GM19193 (cell line): ENCODE measurements around the gene CT45A8.
"Not testable (repeated sequence)": the region's sequence is repeated elsewhere in the genome, so short reads cannot be mapped to it uniquely, and the experiment has no call there.

ENCODE experiments used
- POLR2A ChIP-seq: IDR thresholded peaks from 4 replicates; pipeline ENCODE4 v1.6.1; 2011; ENCODE audit not compliant: insufficient read depth, insufficient read length; ENCODE audit errors: extremely low read depth

CT45A8 gene, protein sequence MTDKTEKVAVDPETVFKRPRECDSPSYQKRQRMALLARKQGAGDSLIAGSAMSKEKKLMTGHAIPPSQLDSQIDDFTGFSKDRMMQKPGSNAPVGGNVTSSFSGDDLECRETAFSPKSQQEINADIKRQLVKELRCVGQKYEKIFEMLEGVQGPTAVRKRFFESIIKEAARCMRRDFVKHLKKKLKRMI

DNA sequence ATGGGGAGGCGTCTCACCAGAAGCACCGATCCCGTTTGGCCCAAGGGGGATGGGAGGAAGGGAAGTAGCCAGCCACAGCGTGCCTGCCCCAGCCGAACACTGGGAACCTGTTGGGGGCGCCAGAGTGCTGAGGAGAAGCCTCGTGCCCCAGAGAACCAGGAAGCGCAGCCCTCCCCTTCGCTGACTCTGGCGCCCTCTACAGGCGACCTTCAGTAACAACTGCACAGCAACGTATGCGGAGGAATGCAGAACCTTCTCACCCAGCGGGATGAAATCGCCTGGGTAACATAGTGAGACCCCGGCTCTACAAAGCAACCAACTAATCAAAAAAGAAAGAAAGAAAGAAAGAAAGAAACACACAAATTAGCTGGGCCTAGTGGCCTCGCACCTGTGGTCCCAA, at the start of gene CT45A8:
Gene CT45A8 (minus strand): TSS at position 101 of the 400 bp plus-strand sequence. CDS start 3,755 bp downstream, outside the sequence.
- TF ChIP-seq POLR2A = not testable (repeated sequence)

DNA sequence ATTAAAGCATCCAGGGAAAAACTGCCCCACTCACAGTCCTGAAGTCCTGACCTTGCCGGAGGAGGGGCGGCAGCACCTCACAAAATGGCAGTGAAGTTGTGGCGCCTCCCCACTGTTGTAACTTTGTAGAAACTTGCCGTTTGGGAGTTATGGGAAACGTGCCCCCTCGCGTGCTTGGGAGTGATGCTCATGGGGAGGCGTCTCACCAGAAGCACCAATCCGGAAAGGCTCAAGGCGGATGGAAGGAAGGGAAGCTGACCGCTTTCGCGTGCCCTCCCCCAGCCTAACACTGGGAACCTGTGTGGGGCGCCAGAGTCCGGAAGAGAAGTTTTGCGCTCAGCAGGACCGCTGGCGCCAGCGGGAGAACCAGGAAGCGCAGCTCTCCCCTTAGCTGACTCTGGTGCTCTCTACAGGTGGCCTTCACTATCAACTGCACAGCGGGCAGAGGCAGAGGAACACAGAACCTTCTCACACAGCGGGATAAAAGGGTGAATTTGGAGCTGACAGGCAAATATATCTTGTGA, 39.0 kb upstream of the CT45A8 start, which contains the start of the genes CT45A10 and SAGE1:
Gene CT45A10 (minus strand): TSS at position 151 of the 524 bp plus-strand sequence. CDS start 8,100 bp downstream, outside the sequence.
Gene SAGE1 (plus strand): TSS at position 423 of the 524 bp plus-strand sequence. CDS start 2,527 bp downstream, outside the sequence.
- no peak for TF ChIP-seq POLR2A

- TF ChIP-seq POLR2A = no peak
Measured at GRCh38 chrX:135892781-135893180, 38.4 kb upstream of the CT45A8 start.

- no peak for TF ChIP-seq POLR2A
Measured at GRCh38 chrX:135890087-135890585, 35.8 kb upstream of the CT45A8 start.

- TF ChIP-seq POLR2A = not testable (repeated sequence)
Measured at GRCh38 chrX:135871712-135872111, 17.4 kb upstream of the CT45A8 start, which contains the start of gene CT45A9. TSS of gene CT45A9 (minus strand) at chrX:135871812. CDS start at chrX:135868061, 3,751 bp downstream.

DNA sequence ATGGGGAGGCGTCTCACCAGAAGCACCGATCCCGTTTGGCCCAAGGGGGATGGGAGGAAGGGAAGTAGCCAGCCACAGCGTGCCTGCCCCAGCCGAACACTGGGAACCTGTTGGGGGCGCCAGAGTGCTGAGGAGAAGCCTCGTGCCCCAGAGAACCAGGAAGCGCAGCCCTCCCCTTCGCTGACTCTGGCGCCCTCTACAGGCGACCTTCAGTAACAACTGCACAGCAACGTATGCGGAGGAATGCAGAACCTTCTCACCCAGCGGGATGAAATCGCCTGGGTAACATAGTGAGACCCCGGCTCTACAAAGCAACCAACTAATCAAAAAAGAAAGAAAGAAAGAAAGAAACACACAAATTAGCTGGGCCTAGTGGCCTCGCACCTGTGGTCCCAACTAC, 17.2 kb downstream of the CT45A8 start, which contains the start of gene CT45A7:
Gene CT45A7 (minus strand): TSS at position 101 of the 400 bp plus-strand sequence. CDS start 3,747 bp downstream, outside the sequence.
- not testable (repeated sequence) for TF ChIP-seq POLR2A

- not testable (repeated sequence) for TF ChIP-seq POLR2A
Measured at GRCh38 chrX:135819912-135820311, 34.4 kb downstream of the CT45A8 start, which contains the start of gene CT45A2. TSS of gene CT45A2 (minus strand) at chrX:135820012. CDS start at chrX:135816265, 3,747 bp downstream.

- TF ChIP-seq POLR2A = not testable (repeated sequence)
Measured at GRCh38 chrX:135802687-135803086, 51.7 kb downstream of the CT45A8 start, which contains the start of gene CT45A6. TSS of gene CT45A6 (minus strand) at chrX:135802787. CDS start at chrX:135798993, 3,794 bp downstream.
